H1 (cell line): ENCODE measurements around the gene ZNF391. TPM values are rescaled to one million over a fixed set of nuclear protein-coding genes. Genes with fewer than 3 reads are reported as not detected.

Source experiments
- CTCF ChIA-PET: fragments of 300-600 bp; sonication (Branson Sonifier 250); formaldehyde crosslinking; loops from one replicate; lab custom pipeline; 2021; ENCODE audit not compliant: partially characterized antibody; lab: Charles Lee
- POLR2A ChIA-PET: fragments of 300-600 bp; sonication (Branson Sonifier 250); formaldehyde crosslinking; loops from one replicate; lab custom pipeline; 2021; ENCODE audit warnings: inconsistent platforms; ENCODE audit not compliant: partially characterized antibody; lab: Charles Lee
- DNase-seq, 2 experiments: peaks; one replicate each; pipeline versions ENCODE4 v3.0.0 to v3.0.0-alpha.2; 2010 to 2022; ENCODE audit warnings: low spot score in 2 of 2, low read depth in 1 of 2, mixed read lengths in 1 of 2
- FAIRE-seq: peaks from 2 replicates; lab custom pipeline; 2011; peaks lifted over from hg19 to GRCh38; lab: Jason Lieb, UNC
- H2AFZ ChIP-seq: 2 replicates; pipeline ENCODE4 v1.8.1; 2012; ENCODE audit warnings: low read length, inconsistent platforms
- H2AK5ac ChIP-seq: 2 replicates; pipeline ENCODE4 v1.6.1; 2013; ENCODE audit warnings: low read depth, low read length
- H2BK120ac ChIP-seq: replicated peaks from 2 replicates; pipeline ENCODE3; 2013; ENCODE audit warnings: low read depth, low read length, inconsistent platforms
- H2BK12ac ChIP-seq: 2 replicates; pipeline ENCODE4 v1.6.1; 2013; ENCODE audit warnings: low read depth, low read length
- H2BK15ac ChIP-seq: 2 replicates; pipeline ENCODE4 v1.6.1; 2013; ENCODE audit warnings: low read length
- H2BK20ac ChIP-seq: 2 replicates; pipeline ENCODE4 v1.6.1; 2013; ENCODE audit warnings: low read length
- H2BK5ac ChIP-seq: 2 replicates; pipeline ENCODE4 v1.6.1; 2013; ENCODE audit warnings: low read depth, low read length
- H3K14ac ChIP-seq: 2 replicates; pipeline ENCODE4 v1.6.1; 2013; ENCODE audit warnings: inconsistent platforms; ENCODE audit not compliant: insufficient read length
- H3K18ac ChIP-seq: 2 replicates; pipeline ENCODE4 v1.6.1; 2013; ENCODE audit warnings: low read length; ENCODE audit errors: extremely low read depth
- H3K23ac ChIP-seq: 2 replicates; pipeline ENCODE4 v1.6.1; 2013; ENCODE audit warnings: inconsistent platforms; ENCODE audit not compliant: insufficient read length
- H3K23me2 ChIP-seq: 2 replicates; pipeline ENCODE4 v1.6.1; 2013; ENCODE audit warnings: low read depth, low read length
- H3K27ac ChIP-seq: 2 replicates; pipeline ENCODE4 v1.6.1; 2011; ENCODE audit warnings: low read depth, low read length, inconsistent platforms
- H3K27me3 ChIP-seq, 4 experiments: replicated peaks in 1 of 4; 1 replicate in 1 of 4; 2 replicates in 3 of 4; pipeline versions ENCODE4 v1.6.1 to v1.8.1; 2011 to 2013; ENCODE audit warnings: low read length in 3 of 4, mild to moderate bottlenecking in 3 of 4, inconsistent platforms in 2 of 4, mixed read lengths in 2 of 4, moderate library complexity in 1 of 4; ENCODE audit not compliant: control insufficient read depth in 3 of 4, insufficient read depth in 3 of 4; ENCODE audit errors: extremely low read depth in 1 of 4
- H3K36me3 ChIP-seq, 4 experiments: 2 replicates each; pipeline versions ENCODE4 v1.6.1 to v1.8.1; 2011 to 2013; ENCODE audit warnings: mild to moderate bottlenecking in 4 of 4, low read length in 3 of 4, moderate library complexity in 2 of 4, control low read depth in 1 of 4, inconsistent platforms in 1 of 4; ENCODE audit not compliant: insufficient read depth in 4 of 4, control insufficient read depth in 2 of 4
- H3K4ac ChIP-seq: replicated peaks from 2 replicates; pipeline ENCODE3; 2013; ENCODE audit warnings: low read length, low read depth, mixed read lengths, inconsistent platforms; ENCODE audit not compliant: insufficient read length
- H3K4me1 ChIP-seq, 4 experiments: replicated peaks in 1 of 4; 1 replicate in 1 of 4; 2 replicates in 3 of 4; pipeline versions ENCODE4 v1.6.1 to v1.8.1; 2011 to 2013; ENCODE audit warnings: low read length in 3 of 4, inconsistent platforms in 2 of 4, mixed read lengths in 1 of 4; ENCODE audit not compliant: insufficient read depth in 4 of 4, control insufficient read depth in 3 of 4
- H3K4me2 ChIP-seq, 2 experiments: 2 replicates each; pipeline versions ENCODE4 v1.6.1 to v1.8.1; 2011 to 2013; ENCODE audit warnings: low read depth in 2 of 2, low read length in 2 of 2, control low read depth in 1 of 2, inconsistent platforms in 1 of 2, mild to moderate bottlenecking in 1 of 2; ENCODE audit not compliant: insufficient read depth in 1 of 2
- H3K4me3 ChIP-seq, 4 experiments: fragments of 200-600, 300-600 bp in 1 of 4; sonication (generic), shearing (Covaris generic), sonication (Bioruptor Twin) in 1 of 4; 2 replicates each; pipeline versions ENCODE4 v1.5.1 to v1.8.1; 2011 to 2016; ENCODE audit warnings: low read length in 4 of 4, low read depth in 3 of 4, control low read depth in 2 of 4, inconsistent platforms in 2 of 4, mild to moderate bottlenecking in 2 of 4, mixed read lengths in 1 of 4, moderate library complexity in 1 of 4; ENCODE audit not compliant: insufficient read depth in 2 of 4; ENCODE audit errors: extremely low read depth in 1 of 4
- H3K56ac ChIP-seq: replicated peaks from 2 replicates; pipeline ENCODE3; 2013; ENCODE audit warnings: low read depth, mild to moderate bottlenecking, mixed read lengths, low read length, inconsistent platforms; ENCODE audit not compliant: insufficient read length
- H3K79me1 ChIP-seq: 2 replicates; pipeline ENCODE4 v1.6.1; 2013; ENCODE audit warnings: low read depth, low read length, control low read depth
- H3K79me2 ChIP-seq, 2 experiments: 2 replicates each; pipeline versions ENCODE4 v1.6.1 to v1.8.1; 2012 to 2013; ENCODE audit warnings: low read length in 2 of 2, mild to moderate bottlenecking in 2 of 2, inconsistent platforms in 1 of 2; ENCODE audit not compliant: insufficient read depth in 2 of 2, control insufficient read depth in 1 of 2
- H3K9ac ChIP-seq, 4 experiments: replicated peaks in 1 of 4; 1 replicate in 1 of 4; 2 replicates in 3 of 4; pipeline versions ENCODE4 v1.6.1 to v1.8.1; 2011 to 2013; ENCODE audit warnings: low read depth in 3 of 4, low read length in 3 of 4, control low read depth in 2 of 4, mild to moderate bottlenecking in 2 of 4, moderate library complexity in 2 of 4, inconsistent platforms in 1 of 4; ENCODE audit errors: extremely low read depth in 1 of 4
- H3K9me3 ChIP-seq, 2 experiments: 2 replicates each; pipeline versions ENCODE4 v1.6.1 to v1.8.1; 2012 to 2013; ENCODE audit warnings: mild to moderate bottlenecking in 2 of 2, moderate library complexity in 2 of 2, control low read depth in 1 of 2, inconsistent platforms in 1 of 2, low read depth in 1 of 2, low read length in 1 of 2, mixed read lengths in 1 of 2; ENCODE audit not compliant: insufficient read depth in 2 of 2
- H4K20me1 ChIP-seq, 2 experiments: replicated peaks in 1 of 2; 2 replicates each; pipeline versions ENCODE3 to v1.8.1; 2011 to 2013; ENCODE audit warnings: inconsistent platforms in 2 of 2, low read length in 2 of 2, mild to moderate bottlenecking in 1 of 2; ENCODE audit not compliant: insufficient read depth in 2 of 2, control insufficient read depth in 1 of 2
- H4K5ac ChIP-seq: 2 replicates; pipeline ENCODE4 v1.6.1; 2013; ENCODE audit warnings: low read length, low read depth, mixed read lengths, inconsistent platforms; ENCODE audit not compliant: insufficient read length
- H4K8ac ChIP-seq: 2 replicates; pipeline ENCODE4 v1.8.0; 2013; ENCODE audit warnings: mild to moderate bottlenecking, moderate library complexity, low read length, inconsistent platforms; ENCODE audit not compliant: insufficient read depth; ENCODE audit errors: extremely low read depth
- H4K91ac ChIP-seq: replicated peaks from 2 replicates; pipeline ENCODE3; 2013; ENCODE audit warnings: low read length, mixed read lengths, inconsistent platforms; ENCODE audit not compliant: insufficient read length
- CBX8 ChIP-seq: fragments of 300-800, 300-1000 bp; sonication (generic); IDR thresholded peaks from 2 replicates; pipeline ENCODE4 v1.7.1; 2016; ENCODE audit warnings: low read depth, low read length, borderline replicate concordance
- KDM4A ChIP-seq: IDR thresholded peaks from one replicate; pipeline ENCODE4 v1.7.1; 2012; ENCODE audit warnings: low read depth, mild to moderate bottlenecking, moderate library complexity, low read length, inconsistent platforms; ENCODE audit not compliant: severe bottlenecking
- MAFK ChIP-seq: IDR thresholded peaks from 2 replicates; pipeline ENCODE4 v1.6.1; 2012; ENCODE audit warnings: low read depth, mild to moderate bottlenecking, improper control_type of control experiment, low read length
- RAD21 ChIP-seq, 2 experiments: IDR thresholded peaks in 1 of 2; conservative IDR thresholded peaks in 1 of 2; 2 replicates each; pipeline ENCODE4 v1.6.1; 2011; ENCODE audit warnings: low read depth in 2 of 2, low read length in 2 of 2, improper control_type of control experiment in 1 of 2, inconsistent platforms in 1 of 2, mild to moderate bottlenecking in 1 of 2, moderate library complexity in 1 of 2
- SP4 ChIP-seq: IDR thresholded peaks from 2 replicates; pipeline ENCODE4 v1.6.1; 2012; ENCODE audit warnings: low read length, inconsistent platforms
- TAF7 ChIP-seq: optimal IDR thresholded peaks from 2 replicates; pipeline ENCODE3; 2011; ENCODE audit warnings: low read depth, mild to moderate bottlenecking, inconsistent platforms, low read length, moderate library complexity, borderline replicate concordance
- TBP ChIP-seq: IDR thresholded peaks from 2 replicates; pipeline ENCODE4 v1.6.1; 2011; ENCODE audit warnings: low read depth, low read length, improper control_type of control experiment
- TCF12 ChIP-seq: IDR thresholded peaks from 2 replicates; pipeline ENCODE4 v1.6.1; 2011; ENCODE audit warnings: low read depth, mild to moderate bottlenecking, low read length
- WGBS, 2 experiments: shearing (Covaris generic) in 1 of 2; methylation state at CpG; one replicate each; pipeline versions ENCODE4 v1.1.6 to v1.1.7; 2013 to 2015; ENCODE audit warnings: low lambda C conversion rate in 2 of 2, mixed read lengths in 2 of 2, inconsistent platforms in 1 of 2, low coverage in 1 of 2, missing lambda C conversion rate in 1 of 2; ENCODE audit not compliant: insufficient replicate concordance in 2 of 2, insufficient coverage in 1 of 2, insufficient read length in 1 of 2; ENCODE audit errors: extremely low coverage in 1 of 2, missing lambda C conversion rate in 1 of 2; 5-methylcytosine and 5-hydroxymethylcytosine counted together
- polyA plus RNA-seq, 7 experiments: library from polyadenylated mRNA; depleted of rRNA in 3 of 7; stranded (reverse) in 5 of 7; unstranded in 2 of 7; fragments of >200 nt in 5 of 7; fragments of 200-250 nt in 2 of 7; gene quantifications; 1 replicate in 5 of 7; 2 replicates in 1 of 7; 4 replicates in 1 of 7; pipeline versions ENCODE4 v1.2.1 to v1.2.3, GENCODE V29; 2011 to 2013; ENCODE audit warnings: missing spikeins in 2 of 7, mixed read lengths in 2 of 7
- total RNA-seq: library from RNA; stranded (reverse); fragmentation: NEBNext Ultra II Directional; extraction: Animal tissue kit (Norgen Biotek cat#: 25700); gene quantifications from 2 replicates; pipeline ENCODE4 v1.2.1, GENCODE V29; 2021
- TF ChIP-seq, protein P1 (sequence below): IDR thresholded peaks from 2 replicates; pipeline ENCODE4 v1.6.1; 2012; ENCODE audit warnings: inconsistent platforms
- TF ChIP-seq, protein P2 (sequence below): IDR thresholded peaks from 2 replicates; pipeline ENCODE4 v1.6.1; 2011; ENCODE audit warnings: low read depth, mild to moderate bottlenecking, low read length; ENCODE audit not compliant: insufficient read depth

Gene ZNF391
- total and polyA plus RNA-seq, 2 of the 8 experiments (the other 6 are each of a cell fraction or from before 2014, with no cell fraction given) = 4.8 to 13.0 TPM

- no peak overlapping the region for H3K4ac ChIP-seq
- H4K91ac ChIP-seq = no peak overlapping the region
- H2BK5ac ChIP-seq = no peak overlapping the region
- H3K56ac ChIP-seq = no peak overlapping the region
- H3K79me1 ChIP-seq = no peaks in the 10 kb centered on the region
- H3K4me3 ChIP-seq = no peak overlapping the region
- no peak for DNase-seq
- H2BK20ac ChIP-seq = no peak overlapping the region
- FAIRE-seq = no peak
- no peak overlapping the region for H3K27ac ChIP-seq
- no peak overlapping the region for H3K14ac ChIP-seq
- H3K27me3 ChIP-seq = no peaks in the 10 kb centered on the region
- H2BK120ac ChIP-seq = no peak overlapping the region
- H3K9me3 ChIP-seq = peaks cover 6 to 13% of the 10 kb centered on the region in 2 experiments; a peak in 2 of 4 replicates
- no peak overlapping the region for H4K5ac ChIP-seq
- CTCF ChIA-PET = no interaction called here
- H2AK5ac ChIP-seq = no peak overlapping the region
- no peak for TF ChIP-seq SP4
- no peak for TF ChIP-seq MAFK
- TF ChIP-seq RAD21 (IDR thresholded peaks at IDR 0.05 in 1 of 2, conservative IDR thresholded peaks at IDR 0.05 in 1 of 2; ENCODE audit: low read depth in 2 of 2, low read length in 2 of 2) = no peak
- no peak for TF ChIP-seq CBX8
- TF ChIP-seq TBP = no peak
- TF ChIP-seq, protein P1, sequence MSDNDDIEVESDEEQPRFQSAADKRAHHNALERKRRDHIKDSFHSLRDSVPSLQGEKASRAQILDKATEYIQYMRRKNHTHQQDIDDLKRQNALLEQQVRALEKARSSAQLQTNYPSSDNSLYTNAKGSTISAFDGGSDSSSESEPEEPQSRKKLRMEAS = no peak
- TF ChIP-seq KDM4A = no peak
- no peak for TF ChIP-seq TAF7
- TF ChIP-seq, protein P2, sequence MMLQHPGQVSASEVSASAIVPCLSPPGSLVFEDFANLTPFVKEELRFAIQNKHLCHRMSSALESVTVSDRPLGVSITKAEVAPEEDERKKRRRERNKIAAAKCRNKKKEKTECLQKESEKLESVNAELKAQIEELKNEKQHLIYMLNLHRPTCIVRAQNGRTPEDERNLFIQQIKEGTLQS = no peak
- no peak for TF ChIP-seq TCF12
- TF ChIP-seq, all 59 proteins: peak for 0
- no peak overlapping the region for H3K9ac ChIP-seq
- POLR2A ChIA-PET = no interaction called here
- H3K79me2 ChIP-seq = no peaks in the 10 kb centered on the region
- H3K36me3 ChIP-seq = no peaks in the 10 kb centered on the region
- H2BK12ac ChIP-seq = no peak overlapping the region
- H4K8ac ChIP-seq = no peak overlapping the region
- H3K23ac ChIP-seq = no peak overlapping the region
- H2BK15ac ChIP-seq = no peak overlapping the region
- no peaks in the 10 kb centered on the region for H3K23me2 ChIP-seq
- no peak overlapping the region for H3K18ac ChIP-seq
- H2AFZ ChIP-seq = no peak overlapping the region
- 73% methylated on average over 1 of the region's 1 CpG; no CpG with 5 or more reads in 1 of the 2 experiments for WGBS, 2 experiments
- no peaks in the 10 kb centered on the region for H4K20me1 ChIP-seq
- H3K4me2 ChIP-seq = no peak overlapping the region
- H3K4me1 ChIP-seq = peaks cover 0 to 6% (median under 1%) of the 10 kb centered on the region in 4 experiments; a peak in 3 of 7 replicates
Observed at GRCh38 chr6:27383481-27383880, 5.1 kb upstream of the ZNF391 start.
